Urinary bladder (tissue), 4 donors: ENCODE results near the gene TMEM178B. TPM values are rescaled to one million over a fixed set of nuclear protein-coding genes. Genes with fewer than 3 reads are reported as not detected.
"Not testable (repeated sequence)": the region's sequence is repeated elsewhere in the genome, so short reads cannot be mapped to it uniquely, and the experiment has no call there.

Experiments used
- DNase-seq: peaks from one replicate; pipeline ENCODE4 v3.0.0-alpha.2; 2015; ENCODE audit errors: extremely low spot score
- H3K27ac ChIP-seq: one replicate; pipeline ENCODE4 v1.5.1; 2013; ENCODE audit warnings: low read depth, mild to moderate bottlenecking, moderate library complexity
- H3K36me3 ChIP-seq: one replicate; pipeline ENCODE4 v1.6.1; 2013; ENCODE audit warnings: mild to moderate bottlenecking, moderate library complexity; ENCODE audit not compliant: insufficient read depth
- H3K4me1 ChIP-seq: one replicate; pipeline ENCODE4 v1.6.1; 2013; ENCODE audit warnings: mild to moderate bottlenecking, moderate library complexity; ENCODE audit not compliant: insufficient read depth
- H3K4me3 ChIP-seq: one replicate; pipeline ENCODE4 v1.5.1; 2013; ENCODE audit warnings: low read depth, low read length
- WGBS: extraction: QIAGEN DNeasy Blood & Tissue Kit; methylation state at CpG from one replicate; pipeline ENCODE4 v1.1.7; 2013; 5-methylcytosine and 5-hydroxymethylcytosine counted together
- polyA plus RNA-seq: library from polyadenylated mRNA; stranded (reverse); fragments of 200-250 nt; gene quantifications from one replicate; pipeline ENCODE4 v1.2.3, GENCODE V29; 2013
- total RNA-seq: library from RNA; depleted of rRNA; stranded (reverse); fragments of >200 nt; gene quantifications from one replicate; pipeline ENCODE4 v1.2.3, GENCODE V29; 2014
- donor health status: healthy with polysubstance abuse.
- donor health status: healthy.

The TMEM178B gene
- total and polyA plus RNA-seq, 2 donors: 0.57 to 2.0 TPM

DNA sequence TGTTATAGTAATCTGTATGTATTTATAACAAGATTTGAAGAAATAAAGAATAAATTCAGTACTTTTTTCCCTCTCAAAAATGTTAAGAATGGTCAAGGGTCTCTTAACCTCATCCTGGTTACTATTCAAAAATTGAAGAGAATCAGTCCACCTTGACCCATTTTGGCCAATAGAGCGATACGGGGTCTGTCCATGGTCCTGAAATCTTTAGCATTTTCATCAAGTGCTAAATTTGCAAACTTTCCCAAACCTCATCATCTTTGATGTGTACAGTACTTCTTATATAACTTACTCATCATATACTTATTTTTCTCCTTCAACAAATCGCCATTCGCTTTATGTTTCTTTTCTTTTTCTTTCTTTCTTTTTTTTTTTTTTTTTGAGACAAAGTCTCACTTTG, 23.6 kb downstream of the TMEM178B start:
- 57% methylated on average over 4 of the region's 4 CpGs for WGBS
- no peaks in the 10 kb centered on the region for H3K4me1 ChIP-seq
- H3K36me3 ChIP-seq: no peaks in the 10 kb centered on the region
- no peak for DNase-seq
- H3K27ac ChIP-seq: no peak overlapping the region
- H3K4me3 ChIP-seq: no peak overlapping the region

GRCh38 chr7:141102436-141102835, 28.6 kb downstream of the TMEM178B start:
- Histone ChIP-seq H3K4me1 (no peaks in the 10 kb centered on the region), H3K27ac (no peak overlapping the region), H3K36me3 (no peaks in the 10 kb centered on the region), H3K4me3 (no peak overlapping the region)
- WGBS: 67% methylated on average over 2 of the region's 2 CpGs
- no peak for DNase-seq

DNA sequence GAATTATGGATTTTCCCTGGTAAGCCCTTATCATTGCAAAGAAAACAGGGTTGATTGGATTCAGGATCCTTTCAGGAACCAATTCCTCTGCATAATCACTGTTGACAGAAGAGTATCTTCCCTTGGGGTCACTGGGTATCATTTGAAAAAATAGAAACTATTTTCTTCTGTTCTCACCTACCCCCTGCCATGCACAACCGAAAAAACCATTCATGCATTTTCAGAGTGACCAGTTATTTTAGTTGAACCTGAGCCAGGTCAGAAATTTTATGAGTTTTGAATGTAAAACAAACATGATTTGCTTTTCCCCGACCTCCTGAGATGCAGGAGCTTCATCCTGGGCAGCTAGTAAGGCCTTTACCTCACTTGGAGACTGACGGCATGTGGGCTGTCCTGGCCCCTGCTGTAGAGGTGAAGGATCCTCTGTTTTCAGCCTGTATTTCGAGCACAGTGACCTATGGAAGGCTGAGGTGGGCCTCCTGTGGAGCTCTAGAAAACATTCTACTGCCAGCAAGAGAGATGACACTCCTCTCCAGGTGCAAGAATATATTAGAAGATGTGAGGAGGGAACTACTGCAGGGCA, 30.1 kb downstream of the TMEM178B start:
- H3K27ac ChIP-seq: no peak overlapping the region
- H3K36me3 ChIP-seq: no peaks in the 10 kb centered on the region
- WGBS: 42% methylated on average over 4 of the region's 4 CpGs
- no peak for DNase-seq
- H3K4me3 ChIP-seq: no peak overlapping the region
- H3K4me1 ChIP-seq: no peaks in the 10 kb centered on the region

DNA sequence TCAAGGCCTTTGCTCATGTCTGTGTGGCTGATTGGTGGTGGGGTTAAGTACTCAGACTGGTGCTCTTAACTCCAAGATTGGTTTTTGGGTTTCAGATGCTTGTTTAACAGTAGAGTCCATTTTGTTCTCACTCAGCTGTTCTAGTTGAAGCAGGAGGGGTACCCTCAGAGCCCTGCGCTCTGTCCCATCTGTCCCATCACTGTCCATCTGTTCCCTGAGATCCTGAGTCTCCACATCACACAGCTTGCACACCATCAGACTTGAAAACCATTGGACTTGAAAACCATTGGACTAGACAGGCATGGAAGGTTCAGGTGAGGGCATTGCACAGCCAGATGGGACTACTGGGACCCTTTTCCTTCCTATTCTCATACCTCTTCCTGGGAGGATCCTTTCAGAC, 39.3 kb downstream of the TMEM178B start:
- H3K36me3 ChIP-seq: no peaks in the 10 kb centered on the region
- no peak overlapping the region for H3K27ac ChIP-seq
- 84% methylated on average over 1 of the region's 1 CpG for WGBS
- H3K4me1 ChIP-seq: no peaks in the 10 kb centered on the region
- no peak overlapping the region for H3K4me3 ChIP-seq
- DNase-seq: no peak

GRCh38 chr7:141114029-141114664, 40.3 kb downstream of the TMEM178B start:
- Histone ChIP-seq H3K4me3 (no peak overlapping the region), H3K27ac (no peak overlapping the region), H3K36me3 (no peaks in the 10 kb centered on the region), H3K4me1 (no peaks in the 10 kb centered on the region)
- no peak for DNase-seq
- 72% methylated on average over 2 of the region's 2 CpGs for WGBS

GRCh38 chr7:141115965-141116364, 42.1 kb downstream of the TMEM178B start:
- no peak overlapping the region for H3K4me3 ChIP-seq
- no peak for DNase-seq
- H3K4me1 ChIP-seq: no peaks in the 10 kb centered on the region
- H3K27ac ChIP-seq: no peak overlapping the region
- 73% methylated on average over 3 of the region's 3 CpGs for WGBS
- H3K36me3 ChIP-seq: no peaks in the 10 kb centered on the region

DNA sequence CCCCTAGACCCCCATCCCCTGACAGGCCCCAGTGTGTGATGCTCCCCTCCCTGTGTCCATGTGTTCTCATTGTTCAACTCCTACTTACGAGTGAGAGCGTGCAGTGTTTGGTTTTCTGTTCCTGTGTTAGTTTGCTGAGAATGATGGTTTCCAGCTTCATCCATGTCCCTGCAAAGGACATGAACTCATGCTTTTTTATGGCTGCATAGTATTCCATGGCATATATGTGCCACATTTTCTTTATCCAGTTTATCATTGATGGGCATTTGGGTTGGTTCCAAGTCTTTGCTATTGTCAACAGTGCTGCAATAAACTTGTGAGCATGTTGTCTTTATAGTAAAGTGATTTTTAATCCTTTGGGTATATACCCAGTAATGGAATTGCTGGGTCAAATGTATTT, 42.8 kb downstream of the TMEM178B start:
- not testable (repeated sequence) for H3K27ac ChIP-seq, DNase-seq, H3K36me3 ChIP-seq, H3K4me3 ChIP-seq, H3K4me1 ChIP-seq
- 82% methylated on average over 2 of the region's 2 CpGs for WGBS

DNA sequence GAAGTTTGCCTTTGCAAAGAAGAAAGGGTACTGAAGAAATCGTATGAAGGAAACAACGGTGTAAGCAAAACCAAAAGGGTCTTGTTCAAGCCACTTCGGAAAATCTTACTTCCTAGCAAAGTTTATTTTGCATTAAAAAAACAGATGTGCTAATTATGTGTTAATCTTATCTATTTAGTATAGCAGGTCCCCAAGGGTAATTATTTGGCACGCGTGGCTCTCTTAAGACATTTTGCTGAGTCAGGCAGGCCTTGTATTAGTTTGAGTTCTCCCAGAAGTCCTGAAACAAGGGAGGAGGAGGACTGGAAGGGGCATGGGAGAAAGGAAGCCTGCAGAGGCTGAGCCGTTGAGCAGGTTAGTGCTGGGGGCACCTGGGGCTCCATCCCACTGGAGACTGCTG, 44.9 kb downstream of the TMEM178B start:
- WGBS: 70% methylated on average over 6 of the region's 6 CpGs
- H3K4me3 ChIP-seq: no peak overlapping the region

GRCh38 chr7:141119187-141119586, 45.3 kb downstream of the TMEM178B start:
- no peak overlapping the region for H3K27ac ChIP-seq
- no peak overlapping the region for H3K4me3 ChIP-seq
- H3K4me1 ChIP-seq: no peaks in the 10 kb centered on the region
- no peak for DNase-seq
- no peaks in the 10 kb centered on the region for H3K36me3 ChIP-seq
- 86% methylated on average over 4 of the region's 4 CpGs for WGBS

More for the DNA sequence above, 44.9 kb downstream of the TMEM178B start:
- Histone ChIP-seq H3K36me3 (no peaks in the 10 kb centered on the region), H3K27ac (no peak overlapping the region), H3K4me1 (no peaks in the 10 kb centered on the region)
- no peak for DNase-seq

DNA sequence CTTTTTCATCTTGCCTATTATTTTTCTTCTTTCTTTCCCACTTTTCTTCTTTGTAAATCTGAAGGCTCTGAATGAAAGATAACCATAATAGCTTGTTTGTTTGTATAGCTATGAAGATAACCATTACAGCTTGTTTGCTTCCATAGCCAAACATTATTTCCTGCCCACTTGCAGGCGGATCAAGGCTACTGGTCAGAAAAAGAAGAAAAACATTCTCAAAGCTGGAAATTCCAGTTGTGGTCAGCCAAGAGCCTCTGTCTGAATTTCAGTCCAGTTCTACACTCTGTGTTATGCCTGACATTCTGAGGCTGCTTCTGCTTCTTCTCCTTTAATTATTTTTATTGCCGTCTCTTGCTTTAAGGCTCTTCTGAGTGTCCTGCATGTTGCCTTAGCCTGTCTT, 48.9 kb downstream of the TMEM178B start:
- H3K4me3 ChIP-seq: no peak overlapping the region

GRCh38 chr7:141123522-141123921, 49.7 kb downstream of the TMEM178B start:
- H3K27ac ChIP-seq: no peak overlapping the region
- 91% methylated on average over 1 of the region's 1 CpG for WGBS
- no peaks in the 10 kb centered on the region for H3K36me3 ChIP-seq
- H3K4me1 ChIP-seq: no peaks in the 10 kb centered on the region
- H3K4me3 ChIP-seq: no peak overlapping the region
- no peak for DNase-seq

More for the DNA sequence above, 48.9 kb downstream of the TMEM178B start:
- Histone ChIP-seq H3K27ac (no peak overlapping the region), H3K36me3 (no peaks in the 10 kb centered on the region), H3K4me1 (no peaks in the 10 kb centered on the region)
- WGBS: 75% methylated on average over 2 of the region's 2 CpGs
- DNase-seq: no peak

DNA sequence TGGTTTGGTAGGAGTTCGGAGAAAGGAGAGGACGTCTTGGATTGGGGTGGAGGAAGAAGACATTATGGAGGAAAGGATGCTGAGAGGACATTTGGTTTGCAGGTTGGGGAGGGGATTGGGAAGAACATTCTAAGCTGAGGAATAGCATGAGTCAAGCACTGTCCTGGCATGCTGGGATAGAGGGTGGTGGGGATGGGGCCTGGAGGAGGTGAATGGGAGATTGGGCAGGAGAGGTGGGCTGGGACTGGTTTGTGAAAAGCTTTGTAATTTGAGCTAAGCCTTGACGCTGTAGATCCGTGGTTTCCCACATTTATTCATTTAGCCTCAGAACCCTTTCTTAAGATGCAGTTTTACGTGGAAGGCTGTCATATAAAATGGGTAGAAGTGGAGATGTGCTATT, 52.2 kb downstream of the TMEM178B start:
- Histone ChIP-seq H3K27ac (no peak overlapping the region), H3K4me3 (no peak overlapping the region), H3K36me3 (no peaks in the 10 kb centered on the region), H3K4me1 (no peaks in the 10 kb centered on the region)
- 54% methylated on average over 5 of the region's 5 CpGs for WGBS
- no peak for DNase-seq

DNA sequence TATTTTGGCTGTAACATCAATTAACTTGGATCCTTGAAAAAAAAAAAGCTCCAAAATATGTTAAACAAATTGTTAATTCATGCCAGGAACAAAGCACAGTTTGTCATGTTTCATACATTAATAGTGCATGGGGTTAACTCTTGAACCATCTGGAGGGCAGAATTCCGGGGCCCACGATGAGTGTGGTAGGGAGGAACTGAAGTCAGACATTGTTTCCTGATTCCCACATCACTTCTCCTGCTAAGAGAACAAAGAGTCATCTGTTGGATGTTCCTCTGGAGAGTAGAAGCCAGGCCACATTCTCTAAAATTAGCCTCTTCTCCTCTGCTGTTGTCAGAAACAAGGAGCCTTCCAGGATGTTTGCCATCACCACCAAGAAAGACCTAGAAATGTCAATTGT, 54.6 kb downstream of the TMEM178B start:
- Histone ChIP-seq H3K36me3 (no peaks in the 10 kb centered on the region), H3K4me3 (no peak overlapping the region), H3K27ac (no peak overlapping the region), H3K4me1 (no peaks in the 10 kb centered on the region)
- WGBS: 60% methylated on average over 2 of the region's 2 CpGs
- DNase-seq: peak; percentile 10

DNA sequence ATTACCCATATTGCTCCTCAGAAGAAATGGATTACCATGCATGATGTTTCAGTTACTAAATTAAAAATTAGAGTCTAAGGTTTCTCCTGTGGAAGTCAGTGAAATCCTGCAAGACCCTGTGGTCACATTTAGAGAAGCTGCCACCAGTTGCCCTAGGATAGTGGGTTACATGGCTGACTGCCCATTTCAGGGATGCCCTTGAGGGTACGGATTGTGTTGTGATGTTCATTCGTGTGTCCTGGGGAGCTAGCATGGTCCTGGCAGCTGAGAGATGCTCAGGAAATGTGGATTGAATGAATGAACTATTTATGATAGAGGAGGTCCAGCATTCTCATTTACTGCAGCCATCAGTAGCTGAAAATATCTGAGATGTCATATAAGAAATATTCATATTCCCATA, 55.1 kb downstream of the TMEM178B start:
- 67% methylated on average over 2 of the region's 2 CpGs for WGBS
- H3K4me1 ChIP-seq: no peaks in the 10 kb centered on the region
- H3K4me3 ChIP-seq: no peak overlapping the region
- no peaks in the 10 kb centered on the region for H3K36me3 ChIP-seq
- no peak overlapping the region for H3K27ac ChIP-seq
- DNase-seq: no peak
